Left cardiac atrium (tissue), 4 donors: ENCODE measurements around the gene GNL2. TPM values are rescaled to one million over a fixed set of nuclear protein-coding genes. Genes with fewer than 3 reads are reported as not detected.
A peak's percentile ranks its signal among the peaks of the same experiment; 100 is the strongest.
"Not testable (repeated sequence)": the region's sequence is repeated elsewhere in the genome, so short reads cannot be mapped to it uniquely, and the experiment has no call there.

ENCODE experiments used
- ATAC-seq, 2 donors: fragments of 200-7000 bp; cut with Tn5 transposase; one replicate each; pipeline ENCODE4 v1.9.1; 2020; ENCODE audit warnings: mild to moderate bottlenecking in 2 of 2, moderate library complexity in 2 of 2
- DNase-seq: peaks from one replicate; pipeline ENCODE4 v3.0.0-alpha.2; 2020
- intact Hi-C, 2 donors: fragments of 100-400 bp; cut with DNase I; formaldehyde crosslinking; loops; one replicate each; pipeline versions ENCODE4 v1.14.1 to v1.15.1; 2022 to 2023
- total RNA-seq, 2 donors: library from RNA; stranded (reverse); fragmentation: NEBNext Ultra II Directional; extraction: Animal tissue kit (Norgen Biotek cat#: 25700); gene quantifications; one replicate each; pipeline ENCODE4 v1.2.1, GENCODE V29; 2021
- donor health status: DM: no; HTN: yes; CAD: no.
- donor health status: DM: no; HTN: yes; CAD: no; lungs with severe emphysema.
- donor health status: DM: yes; HTN: yes; CAD: no.
- donor health status: Dilated cardiomyopathy.

Gene GNL2
- total RNA-seq, 2 donors from 2014 or later, result 21.1 to 34.0 TPM

GRCh38 chr1:37564892-37565291 is 30.8 kb downstream of the GNL2 start:
- DNase-seq (no peak), ATAC-seq (no peak)
- intact Hi-C loops, result no loop called here

GRCh38 chr1:37562984-37563383 is 32.8 kb downstream of the GNL2 start:
- DNase-seq, result no peak
- intact Hi-C loops, result no loop called here
- ATAC-seq, result no peak

- no peak for DNase-seq
- peak in 1 of 2 donors; percentile 28 for ATAC-seq
- intact Hi-C loops, result no loop called here
Observed at GRCh38 chr1:37561133-37562132, 34.3 kb downstream of the GNL2 start.

- intact Hi-C loops, result no loop called here
- DNase-seq, result no peak
- no peak for ATAC-seq
Observed at GRCh38 chr1:37560401-37561132, 35.2 kb downstream of the GNL2 start.

GRCh38 chr1:37559957-37560379 is 35.8 kb downstream of the GNL2 start:
- ATAC-seq, DNase-seq, intact Hi-C loops: not testable (repeated sequence)

- ATAC-seq (no peak), DNase-seq (no peak)
- intact Hi-C loops, result no loop called here
Observed at GRCh38 chr1:37559080-37559479, 36.7 kb downstream of the GNL2 start.

- intact Hi-C loops, result no loop called here
- ATAC-seq, result no peak
- DNase-seq, result no peak
Observed at GRCh38 chr1:37558411-37558810, 37.3 kb downstream of the GNL2 start.

- intact Hi-C loops, result no loop called here
- ATAC-seq (no peak), DNase-seq (no peak)
Observed at GRCh38 chr1:37557402-37557801, 38.3 kb downstream of the GNL2 start.

- intact Hi-C loops, result no loop called here
- DNase-seq, result peak; percentile 88
- peak; percentile 91 to 95 for ATAC-seq
Observed at GRCh38 chr1:37556712-37557196, 39.0 kb downstream of the GNL2 start, which contains the start of gene DNALI1. Gene DNALI1, plus strand, starts transcription at chr1:37556940. Its CDS starts 55 bp downstream, at chr1:37556995.

- intact Hi-C loops, result no loop called here
- DNase-seq, result peak; percentile 92
- ATAC-seq, result peak; percentile 93 to 96
Observed at GRCh38 chr1:37553927-37554808, 41.6 kb downstream of the GNL2 start, which contains the start of gene SNIP1. Gene SNIP1, minus strand, starts transcription at chr1:37554293. Its CDS starts 64 bp downstream, at chr1:37554229.

GRCh38 chr1:37553598-37553926 is 42.2 kb downstream of the GNL2 start:
- DNase-seq (no peak), ATAC-seq (no peak)
- intact Hi-C loops, result no loop called here

- intact Hi-C loops, result no loop called here
- DNase-seq, result no peak
- no peak for ATAC-seq
Observed at GRCh38 chr1:37549341-37549740, 46.4 kb downstream of the GNL2 start.

GRCh38 chr1:37545019-37545418 is 50.7 kb downstream of the GNL2 start:
- intact Hi-C loops, result no loop called here
- no peak for ATAC-seq
- no peak for DNase-seq

- intact Hi-C loops, result no loop called here
- no peak for ATAC-seq
- DNase-seq, result no peak
Observed at GRCh38 chr1:37544530-37544929, 51.2 kb downstream of the GNL2 start.

GRCh38 chr1:37540036-37540785 is 55.5 kb downstream of the GNL2 start:
- ATAC-seq (no peak), DNase-seq (no peak)
- intact Hi-C loops, result no loop called here

GRCh38 chr1:37539154-37539553 is 56.6 kb downstream of the GNL2 start:
- DNase-seq, ATAC-seq, intact Hi-C loops: not testable (repeated sequence)

- no peak for ATAC-seq
- intact Hi-C loops, result no loop called here
- no peak for DNase-seq
Observed at GRCh38 chr1:37537378-37537777, 58.4 kb downstream of the GNL2 start.
